CD4-positive, alpha-beta T cell treated with Interleukin-6 at 100 ng/mL for 8 hours (primary cell): Measurements from ENCODE around the gene CDR2.
A peak's percentile ranks its signal among the peaks of the same experiment; 100 is the strongest.

Experiments
- DNase-seq: peaks from one replicate; pipeline ENCODE4 v3.0.0-alpha.2; 2020; ENCODE audit warnings: mixed read lengths, low spot score

CDR2 gene

DNA sequence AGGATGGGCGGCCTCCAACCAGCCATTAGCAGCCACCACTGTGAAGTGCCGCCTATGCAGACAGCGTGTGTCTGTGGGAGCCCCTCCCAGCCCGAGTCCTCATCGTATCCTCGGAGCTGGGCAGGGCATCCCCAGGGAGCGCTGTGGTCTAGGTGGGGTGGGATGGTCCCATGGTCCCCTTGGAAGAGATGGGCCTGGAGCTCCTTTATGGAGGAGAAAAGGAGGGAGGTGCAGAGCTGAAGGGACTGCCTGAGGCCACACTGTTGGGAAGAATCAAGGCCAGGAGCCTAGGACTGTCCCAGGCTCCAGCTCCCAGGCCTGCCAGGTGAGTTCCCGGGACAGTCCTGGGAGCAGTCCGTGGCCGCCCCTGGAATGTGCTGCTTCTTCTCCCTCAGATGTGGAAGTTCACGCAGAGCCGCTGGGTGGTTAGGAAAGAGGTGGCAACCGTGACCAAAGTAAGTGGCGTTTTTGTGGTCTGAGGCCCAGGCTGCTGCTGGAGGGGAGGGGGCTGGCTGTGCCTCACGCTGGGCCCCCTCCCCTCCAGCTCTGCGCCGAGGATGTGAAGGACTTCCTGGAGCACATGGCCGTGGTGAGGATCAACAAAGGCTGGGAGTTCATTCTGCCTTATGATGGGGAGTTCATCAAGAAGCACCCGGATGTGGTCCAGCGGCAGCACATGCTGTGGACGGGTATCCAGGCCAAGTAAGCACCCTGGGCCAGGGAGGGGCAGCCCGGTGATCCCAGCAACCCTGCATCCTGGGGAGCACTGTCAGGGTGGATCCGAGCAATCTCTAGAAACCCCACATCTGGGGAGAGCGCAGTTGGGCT, 50.2 kb downstream of the CDR2 start:
- DNase-seq, result no peak

DNA sequence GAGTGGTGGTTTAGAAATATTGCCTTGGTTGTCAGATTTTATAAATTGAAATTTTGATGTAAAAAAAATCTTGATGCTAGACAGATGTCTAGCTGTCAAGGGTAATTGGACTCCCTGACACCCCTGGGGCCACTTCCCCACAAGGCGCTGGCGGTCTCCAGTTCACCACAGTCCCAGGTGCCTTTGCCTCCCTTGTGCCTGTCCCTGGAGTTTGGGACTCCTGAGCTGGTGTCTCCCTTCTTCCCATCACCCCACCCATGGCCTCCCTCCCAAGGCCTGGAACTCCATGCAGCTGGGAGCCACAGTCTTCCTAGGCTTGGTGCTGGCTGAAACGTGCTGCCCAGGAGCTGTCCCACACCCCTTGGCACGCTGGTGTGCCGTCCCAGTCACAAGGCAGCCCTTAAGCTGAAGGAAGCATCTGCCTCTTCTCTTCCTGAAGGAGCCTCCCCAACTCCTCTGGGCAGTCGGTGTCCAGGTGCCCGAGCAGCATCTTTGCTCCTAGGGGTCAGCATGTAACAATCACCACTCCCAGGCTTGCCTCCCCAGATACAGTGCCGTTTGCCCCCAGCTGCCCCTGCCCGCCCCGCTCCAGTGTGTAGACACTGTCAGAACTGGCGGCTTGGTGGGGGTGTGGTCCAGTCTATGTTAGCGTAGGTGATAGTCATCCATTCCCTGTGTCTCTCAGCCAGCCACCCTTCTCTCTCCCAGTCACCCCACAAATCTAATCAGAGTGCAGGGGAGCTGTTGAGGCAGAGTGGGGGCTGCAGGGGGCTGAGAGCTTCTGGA, 51.1 kb downstream of the CDR2 start:
- no peak for DNase-seq

DNA sequence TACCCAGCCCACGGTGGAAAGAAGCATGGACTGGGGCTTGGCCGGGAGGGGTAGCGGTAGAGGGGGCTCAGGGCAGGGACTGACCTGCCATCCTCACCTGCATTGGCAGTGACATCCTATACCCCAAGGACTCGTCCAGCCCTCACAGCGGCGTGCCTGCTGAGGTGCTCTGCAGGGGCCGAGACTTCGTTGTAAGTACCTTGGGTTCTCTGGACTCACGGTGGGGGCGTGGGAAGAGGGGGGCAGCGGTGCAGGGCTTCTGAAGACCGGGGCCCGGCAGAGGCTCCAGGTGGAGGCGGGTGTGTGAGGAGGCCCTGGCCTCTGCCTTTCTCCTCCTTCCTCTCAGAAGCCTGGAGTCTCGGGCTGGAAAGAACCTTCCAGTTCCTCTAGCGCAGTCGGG, 51.7 kb downstream of the CDR2 start:
- no peak for DNase-seq

DNA sequence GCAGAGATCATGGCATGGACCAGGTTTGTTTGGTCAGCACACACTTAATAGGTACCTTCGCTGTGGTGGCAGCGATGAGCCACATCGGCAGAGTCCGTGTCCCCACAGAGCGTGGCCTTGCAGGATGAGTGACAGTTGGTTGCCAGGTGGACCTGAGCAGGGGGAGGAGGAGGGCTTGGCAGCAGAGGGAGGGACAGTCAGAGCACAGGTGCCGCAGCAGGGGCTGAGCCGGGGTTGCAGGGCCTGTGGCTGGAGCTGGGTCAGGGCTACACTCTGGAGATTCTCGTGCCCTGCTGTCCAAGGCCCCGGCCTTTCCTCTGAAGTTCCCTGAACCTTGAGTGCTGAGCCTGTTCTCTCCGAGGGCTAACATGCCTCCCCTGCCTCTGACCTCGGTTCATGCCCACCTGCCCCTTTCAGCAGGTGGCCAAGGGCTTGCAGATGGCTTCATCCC, 52.4 kb downstream of the CDR2 start:
- DNase-seq, result no peak

DNA sequence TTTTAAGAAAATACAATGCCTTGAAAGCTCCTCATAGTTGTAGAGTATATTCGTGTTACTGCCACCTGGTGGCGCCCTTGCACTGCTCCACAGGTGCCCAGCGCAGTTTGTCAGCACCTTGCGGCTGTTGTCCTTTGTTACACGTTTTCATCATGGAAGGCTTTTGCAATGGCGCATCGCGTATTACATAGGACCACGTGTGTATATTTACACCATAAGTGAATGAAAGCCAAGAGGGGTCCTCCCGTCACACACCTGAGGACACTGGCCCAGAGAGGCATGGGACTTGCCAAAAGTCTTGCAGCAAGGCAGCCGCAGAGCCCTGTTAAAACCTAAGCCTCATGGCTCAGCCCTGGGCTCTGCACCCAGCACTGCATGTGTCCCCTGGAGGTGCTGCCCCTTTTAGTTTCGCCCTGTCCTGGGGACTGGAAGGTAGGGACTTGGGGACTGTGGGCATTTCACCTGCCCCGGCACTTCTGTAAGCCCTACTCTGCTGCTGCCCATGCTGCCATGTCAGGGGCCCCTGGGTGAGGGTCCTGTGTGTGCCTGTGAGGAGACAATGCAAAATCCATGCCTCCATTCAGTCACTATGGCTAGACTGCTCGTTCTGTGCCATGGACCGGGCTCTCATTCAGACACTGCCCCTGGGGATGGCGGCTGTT, 52.9 kb downstream of the CDR2 start:
- DNase-seq, result peak; percentile 74

DNA sequence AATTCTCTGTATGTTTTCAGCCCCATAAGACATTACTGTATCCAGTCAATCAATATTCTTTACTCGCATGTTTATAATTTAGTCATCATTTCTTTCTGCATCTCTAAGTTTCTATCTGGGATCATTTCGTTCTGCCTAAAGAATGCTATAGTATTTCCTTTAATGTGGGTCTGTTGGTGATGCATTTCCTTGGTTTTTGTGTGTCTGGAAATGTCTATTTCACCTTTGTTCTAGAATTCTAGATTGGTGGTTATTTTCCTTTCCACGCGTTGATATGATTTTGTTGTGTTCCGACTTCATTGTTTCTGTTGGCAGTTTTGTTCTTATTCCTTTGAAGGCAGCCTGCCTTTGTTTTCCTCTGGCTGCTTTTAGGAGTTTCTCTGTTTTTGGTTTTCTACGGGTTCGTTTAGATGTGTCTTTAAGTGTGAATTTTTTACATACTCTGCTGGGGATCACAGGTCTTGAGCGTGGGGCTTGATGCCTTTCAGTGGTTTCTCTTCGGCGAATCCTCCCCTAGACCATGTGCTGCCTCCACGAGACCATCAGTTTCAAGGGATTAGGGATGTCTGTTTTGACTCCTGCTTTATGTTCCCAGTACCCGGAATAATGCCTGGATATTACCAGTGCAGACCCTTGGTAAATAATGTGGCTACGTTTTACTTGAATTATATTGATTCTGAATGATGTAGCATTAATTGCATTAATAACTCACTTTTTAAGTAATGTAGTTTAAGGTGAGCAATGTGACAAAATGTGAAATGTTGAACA, 53.7 kb downstream of the CDR2 start:
- DNase-seq, result no peak

DNA sequence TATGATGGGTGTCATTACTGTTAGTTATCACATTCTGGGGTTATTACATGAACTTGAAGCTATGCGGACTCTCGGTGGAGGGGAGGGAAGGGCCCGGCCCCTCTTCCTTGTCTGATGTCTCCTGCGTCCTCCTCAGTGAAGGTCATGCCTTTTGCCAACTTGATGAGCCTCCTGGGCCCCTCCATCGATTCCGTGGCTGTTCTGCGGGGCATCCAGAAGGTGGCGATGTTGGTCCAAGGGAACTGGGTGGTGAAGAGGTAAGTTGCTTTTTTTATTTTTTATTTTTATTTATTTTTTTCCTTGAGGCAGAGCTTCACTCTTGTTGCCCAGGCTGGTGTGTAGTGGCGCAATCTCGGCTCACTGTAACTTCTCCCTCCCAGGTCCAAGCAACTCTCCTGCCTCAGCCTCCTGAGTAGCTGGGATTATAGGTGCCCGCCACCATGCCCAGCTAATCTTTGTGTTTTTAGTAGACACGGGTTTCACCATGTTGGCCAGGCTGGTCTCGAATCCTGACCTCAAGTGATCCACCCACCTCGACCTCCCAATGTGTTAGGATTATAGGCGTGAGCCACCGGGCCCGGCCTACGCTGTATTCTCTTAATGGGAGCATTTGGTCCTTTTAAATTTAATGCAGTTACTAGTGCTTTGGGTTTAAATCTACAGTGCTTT, 55.6 kb downstream of the CDR2 start:
- peak; percentile 47 for DNase-seq

DNA sequence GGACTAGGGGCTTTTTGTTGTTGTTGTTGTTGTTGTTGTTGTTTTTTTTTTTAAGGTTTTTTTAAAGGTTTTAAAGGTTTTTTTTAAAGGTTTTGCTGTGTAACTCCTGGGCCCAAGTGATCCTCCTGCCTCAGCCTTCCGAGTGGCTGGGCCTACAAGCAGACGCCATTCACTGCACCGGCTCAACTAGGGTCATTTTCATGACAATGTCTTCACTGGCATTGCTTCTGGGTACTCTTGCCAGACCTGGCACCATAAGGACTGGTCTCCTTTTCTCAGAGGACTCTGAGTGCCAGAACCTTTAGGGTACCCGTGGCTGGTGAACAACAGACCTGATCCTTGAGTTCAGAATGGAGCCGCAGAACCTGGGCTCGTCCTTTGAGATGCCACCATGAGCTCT, 56.8 kb downstream of the CDR2 start:
- no peak for DNase-seq

DNA sequence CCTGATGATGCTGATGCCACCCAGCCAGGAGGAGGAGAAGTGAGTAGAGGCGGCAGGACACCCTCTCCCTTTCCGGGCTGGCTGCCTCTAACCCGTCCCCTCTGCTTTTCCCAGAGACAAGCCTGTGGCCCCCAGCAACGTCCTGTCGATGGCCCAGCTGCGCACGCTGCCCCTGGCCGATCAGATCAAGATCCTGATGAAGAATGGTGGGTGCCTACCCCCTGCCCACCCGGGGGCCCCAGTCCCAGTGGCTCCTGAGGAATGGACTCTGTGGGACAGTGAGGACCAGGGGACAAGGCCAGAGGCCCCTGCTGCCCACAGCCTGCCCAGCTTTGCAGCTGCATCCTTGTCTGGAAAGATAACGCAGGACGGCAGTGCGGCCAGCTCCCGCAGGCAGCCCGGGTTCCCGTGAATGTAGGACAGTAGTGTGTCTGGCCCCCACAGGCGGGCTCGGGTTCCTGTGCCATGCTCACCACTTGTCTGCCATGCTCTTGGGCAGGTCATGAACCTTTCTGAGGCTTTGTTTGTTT, 57.4 kb downstream of the CDR2 start:
- DNase-seq, result no peak

DNA sequence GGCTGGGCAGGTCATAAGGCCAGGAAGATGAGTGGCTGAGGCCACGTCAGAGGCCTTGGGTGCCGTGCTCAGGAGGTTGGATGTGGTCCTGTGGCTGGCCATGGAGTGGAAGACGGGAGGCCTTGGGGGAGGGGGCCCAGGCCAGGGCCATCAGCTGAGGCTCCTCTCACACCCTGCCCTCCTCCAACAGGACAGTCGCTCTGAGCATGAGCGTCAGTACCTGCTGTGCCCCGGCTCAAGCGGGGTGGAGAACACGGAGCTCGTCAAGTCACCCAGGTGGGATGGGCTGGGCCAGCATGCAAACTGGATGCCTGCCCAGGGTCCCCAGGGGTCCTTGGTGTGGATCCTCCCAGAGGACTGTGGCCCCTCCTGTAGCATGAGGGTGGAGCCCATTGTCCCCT, 58.0 kb downstream of the CDR2 start:
- no peak for DNase-seq

DNA sequence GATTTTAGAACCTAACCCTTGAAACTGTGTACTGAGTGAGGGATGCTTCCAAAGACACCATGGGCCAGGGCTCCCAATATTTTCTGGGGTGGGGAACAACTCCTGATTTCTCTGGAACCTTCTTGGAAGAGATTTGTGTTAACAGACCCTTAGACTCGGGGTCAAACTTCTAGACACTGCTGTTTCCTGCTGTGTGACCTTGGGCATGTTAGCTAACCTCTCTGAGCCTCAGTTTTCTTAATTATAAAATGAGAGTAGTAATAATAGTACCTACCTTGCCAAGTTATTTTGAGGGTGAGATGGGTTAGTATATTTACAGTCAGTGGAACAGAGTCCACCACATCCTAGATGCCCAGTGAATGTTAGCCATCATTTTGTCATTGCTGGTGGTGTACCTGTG, 58.4 kb downstream of the CDR2 start:
- DNase-seq, result no peak

DNA sequence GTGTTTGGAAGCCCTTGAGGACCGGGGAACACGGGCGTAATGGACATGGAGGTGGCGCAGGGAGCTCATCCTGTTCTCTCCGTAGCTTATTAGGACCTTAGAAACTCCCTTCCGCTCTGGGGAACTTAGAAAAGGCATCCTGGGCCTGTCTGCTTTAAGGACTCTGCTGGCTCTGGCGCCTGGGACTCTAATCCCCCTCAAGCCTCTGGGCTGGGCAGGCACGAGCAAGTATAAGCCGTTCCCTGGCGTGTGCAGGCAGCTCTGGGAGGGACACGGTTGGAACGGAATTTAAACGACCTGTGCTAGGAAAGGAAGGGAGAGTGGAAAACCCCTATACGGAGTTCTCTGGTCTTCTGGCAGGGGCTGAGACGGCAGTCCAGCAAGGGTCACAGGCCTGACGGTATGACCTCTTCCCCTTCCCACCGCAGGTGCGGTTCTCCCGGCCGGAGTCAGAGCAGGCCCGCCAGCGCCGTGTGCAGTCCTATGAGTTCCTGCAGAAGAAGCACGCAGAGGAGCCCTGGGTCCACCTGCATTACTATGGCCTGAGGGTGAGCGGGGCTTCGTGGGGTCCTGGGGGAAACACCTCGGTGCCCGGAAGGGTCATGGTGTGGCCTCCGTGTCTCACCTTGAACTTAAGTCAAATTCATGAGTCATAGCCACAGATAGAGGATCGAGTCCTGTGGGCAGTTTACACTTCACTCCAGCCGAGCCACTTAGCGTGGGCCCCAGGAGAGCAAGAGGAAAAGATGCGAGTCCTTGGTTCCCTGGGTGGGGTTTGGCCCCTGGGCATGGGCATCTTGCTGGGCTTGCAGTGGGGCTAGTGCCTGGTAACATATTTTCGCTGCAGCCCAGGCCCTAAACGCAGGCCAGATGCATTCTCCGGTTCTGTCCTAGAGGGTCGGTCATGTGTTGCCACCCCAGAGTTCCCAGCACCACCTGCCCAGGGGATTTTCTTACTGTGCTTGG, 59.5 kb downstream of the CDR2 start:
- DNase-seq, result no peak

DNA sequence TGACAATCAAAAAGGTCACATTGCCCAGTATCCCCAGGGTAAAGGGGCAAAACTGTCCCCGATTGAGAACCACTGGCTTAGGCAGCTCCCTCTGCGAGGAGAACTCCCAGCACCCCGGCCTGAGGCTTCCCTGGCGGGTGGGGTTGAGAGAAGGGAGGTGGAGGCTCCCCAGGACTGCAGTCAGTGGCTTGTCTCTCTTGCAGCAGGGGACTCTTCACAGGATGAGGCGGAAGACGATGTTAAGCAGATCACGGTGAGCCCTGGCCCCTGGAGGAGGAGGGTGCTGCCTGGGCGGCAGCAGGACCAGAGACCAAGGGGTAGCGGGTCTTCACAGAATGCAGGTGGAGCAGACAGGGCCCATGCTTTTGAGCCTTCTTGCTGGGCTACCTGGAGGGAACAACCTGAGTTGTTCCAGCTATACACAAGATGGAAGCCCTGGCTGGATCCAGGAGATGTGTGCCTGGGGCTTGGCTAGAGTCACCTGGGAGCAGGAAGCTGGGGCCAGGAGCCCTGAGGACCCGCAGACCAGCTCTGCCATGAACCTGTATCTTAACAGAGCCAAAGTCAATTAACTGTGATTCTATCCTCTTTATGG, 60.4 kb downstream of the CDR2 start:
- DNase-seq, result no peak

DNA sequence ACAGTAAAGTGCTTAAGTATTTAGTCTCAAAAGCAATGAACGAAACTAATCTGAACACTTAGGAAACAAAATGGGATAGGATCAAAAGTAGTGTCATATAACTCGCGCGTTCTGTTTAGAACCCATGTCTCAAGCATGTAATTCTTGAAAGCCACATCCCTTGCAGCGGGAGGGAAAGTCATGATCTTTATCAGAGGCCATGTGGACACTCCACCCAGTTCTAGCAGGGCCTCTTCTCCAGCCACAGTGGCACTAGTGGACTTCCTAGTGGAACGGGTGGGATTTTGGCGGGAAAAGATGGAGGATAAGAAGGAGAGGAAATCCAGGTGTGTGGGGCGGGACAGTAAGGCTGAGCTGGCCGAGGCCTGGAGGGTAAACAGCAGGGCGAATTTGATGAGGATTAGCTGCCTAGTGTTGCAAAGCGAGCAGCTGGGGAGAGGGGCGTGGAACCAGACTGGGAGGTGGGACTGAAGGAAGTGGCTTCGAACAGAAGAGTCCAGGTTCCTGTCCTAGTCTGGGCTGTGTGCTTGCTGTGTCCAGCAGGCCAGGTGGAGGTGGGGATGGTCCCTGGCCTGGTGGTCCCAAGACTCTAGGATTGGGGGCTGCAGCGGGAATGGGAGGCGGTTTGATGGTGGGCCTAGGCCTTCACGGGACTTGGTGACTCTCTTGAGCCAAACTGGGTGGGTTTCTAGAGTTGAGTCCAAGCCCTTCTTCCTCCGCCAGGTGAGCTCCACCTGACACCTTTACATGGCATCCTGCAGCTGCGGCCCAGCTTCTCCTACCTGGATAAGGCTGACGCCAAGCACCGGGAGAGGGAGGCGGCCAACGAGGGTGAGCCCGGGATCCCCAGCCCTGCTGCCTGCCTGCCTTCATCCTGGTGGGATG, 61.3 kb downstream of the CDR2 start:
- DNase-seq, result no peak

DNA sequence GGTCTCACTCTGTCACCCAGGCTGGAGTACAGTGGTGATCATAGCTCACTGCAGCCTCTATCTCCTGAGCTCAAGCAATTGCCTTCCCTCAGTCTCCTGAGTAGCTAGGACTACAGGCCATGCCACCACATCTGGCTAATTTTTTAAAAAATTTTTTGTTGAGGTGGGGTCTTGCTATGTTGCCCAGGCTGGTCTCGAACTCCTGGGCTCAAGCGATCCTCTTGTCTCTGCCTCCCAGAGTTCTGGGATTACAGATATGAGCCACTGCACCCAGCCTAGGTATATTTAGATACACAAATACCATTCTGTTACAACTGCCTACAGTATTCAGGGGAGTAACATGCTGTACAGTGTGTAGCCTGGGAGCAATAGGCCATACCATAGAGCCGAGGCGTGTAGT, 62.9 kb downstream of the CDR2 start:
- DNase-seq, result no peak

DNA sequence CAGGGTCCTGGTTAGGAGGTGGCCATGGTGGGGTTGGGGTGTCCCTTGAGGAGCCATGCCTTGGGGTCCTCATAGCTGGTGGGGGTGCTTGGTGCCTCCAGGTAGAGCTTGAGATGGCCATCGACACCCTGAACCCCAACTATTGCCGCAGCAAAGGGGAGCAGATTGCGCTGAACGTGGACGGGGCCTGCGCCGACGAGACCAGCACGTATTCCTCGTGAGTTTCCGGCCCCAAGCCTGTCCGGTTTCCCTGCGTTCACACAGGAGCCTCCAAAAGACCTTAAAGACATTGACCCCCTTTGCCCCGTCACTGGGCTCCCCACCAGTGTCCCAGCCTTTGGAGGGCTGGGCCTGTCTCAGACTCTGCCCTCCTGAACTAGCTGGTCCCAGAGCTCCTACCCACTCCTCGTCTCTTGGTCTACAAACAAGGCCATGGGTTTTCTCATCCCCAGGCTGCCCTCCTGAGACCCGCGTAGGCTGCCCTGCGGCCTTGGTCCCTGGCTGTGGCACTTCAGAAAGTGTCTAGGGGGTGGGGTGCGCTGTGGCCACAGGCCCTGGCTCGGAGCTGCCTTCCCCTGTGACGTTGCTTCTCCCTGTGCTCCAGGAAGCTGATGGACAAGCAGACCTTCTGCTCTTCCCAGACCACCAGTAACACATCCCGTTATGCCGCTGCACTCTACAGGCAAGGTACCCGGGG, 65.4 kb downstream of the CDR2 start:
- DNase-seq, result no peak

DNA sequence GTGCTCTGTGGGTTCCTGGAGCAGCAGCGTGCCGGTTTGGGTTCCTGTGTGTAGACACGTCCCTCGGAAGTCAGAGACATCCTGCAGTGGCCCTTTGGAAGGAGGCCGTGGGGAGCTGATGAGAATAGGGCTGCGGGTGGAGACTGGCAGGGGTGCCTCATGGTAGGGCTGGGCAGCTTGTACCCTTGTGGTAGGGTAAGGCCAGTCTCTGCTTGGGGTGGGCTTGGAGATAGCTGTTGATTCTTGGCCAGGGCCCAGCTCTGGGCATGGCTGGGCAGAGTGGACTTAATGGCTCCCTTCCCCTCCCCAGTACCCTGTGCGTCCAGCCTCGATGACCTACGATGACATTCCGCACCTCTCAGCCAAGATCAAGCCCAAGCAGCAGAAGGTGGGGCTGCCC, 66.6 kb downstream of the CDR2 start:
- DNase-seq, result no peak

DNA sequence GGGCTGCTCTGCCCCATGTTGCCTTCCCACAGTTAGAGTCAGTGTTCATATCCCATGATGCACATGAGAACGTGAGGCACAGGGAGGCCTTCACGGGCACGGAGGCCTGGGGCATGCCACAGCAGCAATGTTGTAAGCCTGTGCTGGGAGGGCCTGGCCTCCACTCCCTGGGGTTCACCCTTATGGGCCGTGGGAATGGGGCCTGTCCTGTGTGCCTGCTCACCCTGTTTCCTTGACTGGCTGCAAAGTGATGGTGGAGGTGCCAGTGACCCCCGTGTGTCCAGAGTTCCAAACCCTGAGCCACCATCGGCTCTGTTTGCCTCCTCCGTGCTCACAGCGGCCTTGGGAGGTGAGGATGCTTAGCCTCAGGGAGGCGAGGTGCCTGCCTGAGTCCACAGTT, 67.6 kb downstream of the CDR2 start:
- no peak for DNase-seq
